GM19455 (cell line): ENCODE measurements around the gene PRSS3.
"Not testable (repeated sequence)": the region's sequence is repeated elsewhere in the genome, so short reads cannot be mapped to it uniquely, and the experiment has no call there.

Experiments used
- ATAC-seq: cut with Tn5 transposase; IDR thresholded peaks from one replicate; pipeline ENCODE4 v1.9.1; 2021; ENCODE audit not compliant: unreplicated experiment

The PRSS3 gene

GRCh38 chr9:33795281-33795680, at the start of gene PRSS3:
TSS of gene PRSS3 (plus strand) at chr9:33795561. CDS start at chr9:33795574, 13 bp downstream.
- ATAC-seq: no peak

GRCh38 chr9:33748633-33749304, 46.6 kb upstream of the PRSS3 start:
- no peak for ATAC-seq

GRCh38 chr9:33749305-33749654, 46.1 kb upstream of the PRSS3 start:
- not testable (repeated sequence) for ATAC-seq

- ATAC-seq: no peak
Observed at GRCh38 chr9:33750307-33750838, 45.0 kb upstream of the PRSS3 start.

- ATAC-seq: no peak
Observed at GRCh38 chr9:33750839-33751339, 44.5 kb upstream of the PRSS3 start.

GRCh38 chr9:33751536-33752129, 43.7 kb upstream of the PRSS3 start:
- ATAC-seq: no peak

GRCh38 chr9:33752130-33752637, 43.2 kb upstream of the PRSS3 start:
- no peak for ATAC-seq

- not testable (repeated sequence) for ATAC-seq
Observed at GRCh38 chr9:33752789-33753188, 42.6 kb upstream of the PRSS3 start.

GRCh38 chr9:33759648-33760047, 35.7 kb upstream of the PRSS3 start:
- ATAC-seq: not testable (repeated sequence)

- ATAC-seq: no peak
Observed at GRCh38 chr9:33762343-33762742, 33.0 kb upstream of the PRSS3 start.

- ATAC-seq: not testable (repeated sequence)
Observed at GRCh38 chr9:33763709-33764108, 31.7 kb upstream of the PRSS3 start.

- ATAC-seq: no peak
Observed at GRCh38 chr9:33765411-33765810, 29.9 kb upstream of the PRSS3 start.

- ATAC-seq: not testable (repeated sequence)
Observed at GRCh38 chr9:33770156-33770880, 25.0 kb upstream of the PRSS3 start.

- ATAC-seq: not testable (repeated sequence)
Observed at GRCh38 chr9:33773135-33773534, 22.2 kb upstream of the PRSS3 start.

GRCh38 chr9:33774074-33774659, 21.2 kb upstream of the PRSS3 start:
- not testable (repeated sequence) for ATAC-seq

GRCh38 chr9:33776578-33776977, 18.8 kb upstream of the PRSS3 start:
- no peak for ATAC-seq

- ATAC-seq: no peak
Observed at GRCh38 chr9:33778700-33779351, 16.5 kb upstream of the PRSS3 start.

GRCh38 chr9:33780276-33780675, 15.1 kb upstream of the PRSS3 start:
- ATAC-seq: no peak

- ATAC-seq: no peak
Observed at GRCh38 chr9:33781736-33782135, 13.6 kb upstream of the PRSS3 start.

- ATAC-seq: no peak
Observed at GRCh38 chr9:33782395-33783152, 12.8 kb upstream of the PRSS3 start.
